Measurements from ENCODE around the gene CTNNA2. TPM values are rescaled to one million over a fixed set of nuclear protein-coding genes. Genes with fewer than 3 reads are reported as not detected.

Gene CTNNA2
- total RNA-seq, 6 experiments from 2014 or later, result 0.44 TPM; not detected in 5

GRCh38 chr2:79627237-79627636 is 114.4 kb downstream of the CTNNA2 start:
- no peaks in the 10 kb centered on the region for H3K27me3 ChIP-seq
- DNase-seq, result no peak
- ATAC-seq, result no peak
- H3K4me1 ChIP-seq, result no peaks in the 10 kb centered on the region
- H3K27ac ChIP-seq, result no peak overlapping the region
- no peaks in the 10 kb centered on the region for H3K36me3 ChIP-seq
- 44% methylated on average over 5 of the region's 5 CpGs for WGBS (ENCODE audit: insufficient coverage, low coverage, low lambda C conversion rate, missing lambda C conversion rate)
- TF ChIP-seq CTCF (IDR thresholded peaks at IDR 0.05) (no peak), POLR2A (IDR thresholded peaks at IDR 0.05) (no peak)
- intact Hi-C loops (cut with DNase I), result no loop called here
- H3K9me3 ChIP-seq, result no peaks in the 10 kb centered on the region
- H3K4me3 ChIP-seq, result no peak overlapping the region

GRCh38 chr2:79630060-79630459 is 117.2 kb downstream of the CTNNA2 start:
- WGBS (ENCODE audit: insufficient coverage, low coverage, low lambda C conversion rate, missing lambda C conversion rate), result 48% methylated on average over 3 of the region's 3 CpGs
- TF ChIP-seq POLR2A (IDR thresholded peaks at IDR 0.05) (no peak), CTCF (IDR thresholded peaks at IDR 0.05) (no peak)
- intact Hi-C loops (cut with DNase I), result no loop called here

GRCh38 chr2:79630972-79631557 is 118.2 kb downstream of the CTNNA2 start:
- Histone ChIP-seq H3K36me3 (no peaks in the 10 kb centered on the region), H3K4me3 (no peak overlapping the region), H3K9me3 (no peaks in the 10 kb centered on the region), H3K27me3 (no peaks in the 10 kb centered on the region), H3K4me1 (no peaks in the 10 kb centered on the region), H3K27ac (no peak overlapping the region)
- intact Hi-C loops (cut with DNase I), result no loop called here
- TF ChIP-seq CTCF (IDR thresholded peaks at IDR 0.05) (no peak), POLR2A (IDR thresholded peaks at IDR 0.05) (no peak)
- WGBS (ENCODE audit: insufficient coverage, low coverage, low lambda C conversion rate, missing lambda C conversion rate), result 31% methylated on average over 7 of the region's 7 CpGs
- no peak for DNase-seq
- peak in 1 of 4 donors; percentile 56 for ATAC-seq

More at GRCh38 chr2:79630060-79630459, 117.2 kb downstream of the CTNNA2 start:
- Histone ChIP-seq H3K9me3 (no peaks in the 10 kb centered on the region), H3K36me3 (no peaks in the 10 kb centered on the region), H3K4me3 (no peak overlapping the region), H3K4me1 (no peaks in the 10 kb centered on the region), H3K27me3 (no peaks in the 10 kb centered on the region), H3K27ac (no peak overlapping the region)
- DNase-seq (no peak), ATAC-seq (peak in 1 of 4 donors; percentile 37)

GRCh38 chr2:79638410-79638809 is 125.6 kb downstream of the CTNNA2 start:
- DNase-seq (no peak), ATAC-seq (no peak)
- no peaks in the 10 kb centered on the region for H3K36me3 ChIP-seq
- WGBS (ENCODE audit: insufficient coverage, low coverage, low lambda C conversion rate, missing lambda C conversion rate), result 39% methylated on average over 3 of the region's 3 CpGs
- no peak overlapping the region for H3K27ac ChIP-seq
- H3K4me3 ChIP-seq, result no peak overlapping the region
- intact Hi-C loops (cut with DNase I), result no loop called here
- no peaks in the 10 kb centered on the region for H3K27me3 ChIP-seq
- no peaks in the 10 kb centered on the region for H3K4me1 ChIP-seq
- no peaks in the 10 kb centered on the region for H3K9me3 ChIP-seq
- TF ChIP-seq POLR2A (IDR thresholded peaks at IDR 0.05) (no peak), CTCF (IDR thresholded peaks at IDR 0.05) (no peak)

Data from right lobe of liver (tissue), 6 donors.